8988T (cell line): ENCODE results near the gene MAP2K6.

Experiments
- DNase-seq: peaks from one replicate; pipeline ENCODE4 v3.0.0; 2011

Gene MAP2K6

GRCh38 chr17:69497161-69497560 is 82.7 kb downstream of the MAP2K6 start:
- DNase-seq = no peak

- DNase-seq = no peak
These were observed 84.8 kb downstream of the MAP2K6 start for GRCh38 chr17:69499318-69499717.

GRCh38 chr17:69500911-69501429 is 86.5 kb downstream of the MAP2K6 start:
- DNase-seq = no peak

- no peak for DNase-seq
These were observed 87.3 kb downstream of the MAP2K6 start for GRCh38 chr17:69501591-69502468.

GRCh38 chr17:69503711-69504110 is 89.2 kb downstream of the MAP2K6 start:
- DNase-seq = no peak

GRCh38 chr17:69505740-69506139 is 91.2 kb downstream of the MAP2K6 start:
- no peak for DNase-seq

GRCh38 chr17:69506489-69506888 is 92.0 kb downstream of the MAP2K6 start:
- no peak for DNase-seq

GRCh38 chr17:69508814-69509213 is 94.3 kb downstream of the MAP2K6 start:
- no peak for DNase-seq

- no peak for DNase-seq
These were observed 96.8 kb downstream of the MAP2K6 start for GRCh38 chr17:69511250-69511649.

GRCh38 chr17:69512946-69513345 is 98.4 kb downstream of the MAP2K6 start:
- DNase-seq = no peak

GRCh38 chr17:69516225-69516624 is 101.7 kb downstream of the MAP2K6 start:
- DNase-seq = no peak

- DNase-seq = no peak
These were observed 102.4 kb downstream of the MAP2K6 start for GRCh38 chr17:69516911-69517310.

GRCh38 chr17:69518951-69519350 is 104.5 kb downstream of the MAP2K6 start:
- DNase-seq = no peak

- DNase-seq = no peak
These were observed 108.9 kb downstream of the MAP2K6 start for GRCh38 chr17:69523244-69523861.

- DNase-seq = no peak
These were observed 110.4 kb downstream of the MAP2K6 start for GRCh38 chr17:69524854-69525253.

- DNase-seq = no peak
These were observed 111.7 kb downstream of the MAP2K6 start for GRCh38 chr17:69525920-69526841.

- DNase-seq = no peak
These were observed 113.5 kb downstream of the MAP2K6 start for GRCh38 chr17:69528035-69528434.

- DNase-seq = no peak
These were observed 119.2 kb downstream of the MAP2K6 start for GRCh38 chr17:69533481-69534234.

- no peak for DNase-seq
These were observed 119.7 kb downstream of the MAP2K6 start for GRCh38 chr17:69534235-69534621.

- no peak for DNase-seq
These were observed 120.6 kb downstream of the MAP2K6 start for GRCh38 chr17:69535016-69535570.

GRCh38 chr17:69538795-69539194 is 124.3 kb downstream of the MAP2K6 start:
- no peak for DNase-seq

GRCh38 chr17:69539274-69539673 is 124.8 kb downstream of the MAP2K6 start:
- DNase-seq = no peak
